Activated CD4-positive, alpha-beta T cell treated with anti-CD3 and anti-CD28 coated beads, Interleukin-10, Interleukin-2, amounts not matched to agents 100 ng/mL and 50 ng/mL, durations not matched to agents 16 hours and 8 hours (primary cell): ENCODE measurements around the gene ATG14.
"Not testable (repeated sequence)": the region's sequence is repeated elsewhere in the genome, so short reads cannot be mapped to it uniquely, and the experiment has no call there.

Experiments
- DNase-seq: peaks from one replicate; pipeline ENCODE4 v3.0.0-alpha.2; 2020

The ATG14 gene

GRCh38 chr14:55433880-55434804 lies 22.5 kb upstream of the ATG14 start:
- DNase-seq, result peak; percentile 2

GRCh38 chr14:55432628-55433027 lies 21.0 kb upstream of the ATG14 start:
- no peak for DNase-seq

GRCh38 chr14:55430024-55430690 lies 18.5 kb upstream of the ATG14 start:
- peak; percentile 73 for DNase-seq

- no peak for DNase-seq
Measured at GRCh38 chr14:55427439-55427838, 15.8 kb upstream of the ATG14 start.

GRCh38 chr14:55426891-55427290 lies 15.3 kb upstream of the ATG14 start:
- no peak for DNase-seq

- DNase-seq, result no peak
Measured at GRCh38 chr14:55425091-55425490, 13.5 kb upstream of the ATG14 start.

- DNase-seq, result no peak
Measured at GRCh38 chr14:55423969-55424368, 12.3 kb upstream of the ATG14 start.

- not testable (repeated sequence) for DNase-seq
Measured at GRCh38 chr14:55422338-55422737, 10.7 kb upstream of the ATG14 start.

GRCh38 chr14:55419663-55420062 lies 8.0 kb upstream of the ATG14 start:
- DNase-seq, result no peak

GRCh38 chr14:55418411-55418810 lies 6.8 kb upstream of the ATG14 start:
- DNase-seq, result no peak

- DNase-seq, result no peak
Measured at GRCh38 chr14:55417955-55418354, 6.3 kb upstream of the ATG14 start.

GRCh38 chr14:55416866-55417265 lies 5.2 kb upstream of the ATG14 start:
- DNase-seq, result peak; percentile 51

- no peak for DNase-seq
Measured at GRCh38 chr14:55414551-55414950, 2.9 kb upstream of the ATG14 start.

GRCh38 chr14:55412676-55413075 lies 1.0 kb upstream of the ATG14 start:
- DNase-seq, result no peak

- no peak for DNase-seq
Measured at GRCh38 chr14:55410876-55411275, 754 bp downstream of the ATG14 start.

GRCh38 chr14:55404173-55404854 lies 7.3 kb downstream of the ATG14 start:
- peak; percentile 23 for DNase-seq

GRCh38 chr14:55401751-55402150 lies 9.9 kb downstream of the ATG14 start:
- no peak for DNase-seq

- DNase-seq, result peak; percentile 4
Measured at GRCh38 chr14:55399852-55400251, 11.8 kb downstream of the ATG14 start.

- DNase-seq, result no peak
Measured at GRCh38 chr14:55399183-55399582, 12.4 kb downstream of the ATG14 start.

- DNase-seq, result no peak
Measured at GRCh38 chr14:55398679-55399078, 13.0 kb downstream of the ATG14 start.

- DNase-seq, result no peak
Measured at GRCh38 chr14:55389330-55389729, 22.3 kb downstream of the ATG14 start.

GRCh38 chr14:55388160-55388559 lies 23.5 kb downstream of the ATG14 start:
- DNase-seq, result no peak

GRCh38 chr14:55387121-55387520 lies 24.5 kb downstream of the ATG14 start:
- no peak for DNase-seq
